NCI-H2171 treated with DMSO at 0.1 percent for 48 hours (cell line): ENCODE measurements around the gene MPC1.
"Not testable (repeated sequence)": the region's sequence is repeated elsewhere in the genome, so short reads cannot be mapped to it uniquely, and the experiment has no call there.

Experiments used
- DNase-seq: peaks from one replicate; lab custom pipeline; 2025; lab: John Stamatoyannopoulos, UW

The MPC1 gene

GRCh38 chr6:166381381-166381732, 1.4 kb downstream of the MPC1 start:
- DNase-seq, result no peak

GRCh38 chr6:166379800-166380199, 2.9 kb downstream of the MPC1 start:
- DNase-seq, result no peak

- no peak for DNase-seq
These were observed 3.6 kb downstream of the MPC1 start for GRCh38 chr6:166379103-166379586.

GRCh38 chr6:166377721-166378120, 5.0 kb downstream of the MPC1 start:
- no peak for DNase-seq

- no peak for DNase-seq
These were observed 7.7 kb downstream of the MPC1 start for GRCh38 chr6:166375013-166375412.

GRCh38 chr6:166370489-166370888, 12.3 kb downstream of the MPC1 start:
- no peak for DNase-seq

- no peak for DNase-seq
These were observed 13.0 kb downstream of the MPC1 start for GRCh38 chr6:166369782-166370181.

GRCh38 chr6:166366921-166367320, 15.8 kb downstream of the MPC1 start:
- no peak for DNase-seq

- no peak for DNase-seq
These were observed 16.9 kb downstream of the MPC1 start for GRCh38 chr6:166365806-166366205.

- DNase-seq, result no peak
These were observed 17.5 kb downstream of the MPC1 start for GRCh38 chr6:166365221-166365620.

- no peak for DNase-seq
These were observed 18.3 kb downstream of the MPC1 start for GRCh38 chr6:166364456-166364855.

GRCh38 chr6:166362427-166362826, 20.3 kb downstream of the MPC1 start:
- not testable (repeated sequence) for DNase-seq

GRCh38 chr6:166361077-166361429, 21.7 kb downstream of the MPC1 start:
- no peak for DNase-seq

GRCh38 chr6:166360243-166361076, 22.3 kb downstream of the MPC1 start:
- no peak for DNase-seq

- DNase-seq, result no peak
These were observed 27.2 kb downstream of the MPC1 start for GRCh38 chr6:166355552-166355951.

- DNase-seq, result no peak
These were observed 27.8 kb downstream of the MPC1 start for GRCh38 chr6:166354965-166355364.

GRCh38 chr6:166354143-166354542, 28.6 kb downstream of the MPC1 start:
- DNase-seq, result no peak

GRCh38 chr6:166353507-166353906, 29.2 kb downstream of the MPC1 start:
- no peak for DNase-seq

GRCh38 chr6:166352923-166353322, 29.8 kb downstream of the MPC1 start:
- DNase-seq, result no peak

- peak; percentile 2 for DNase-seq
These were observed 30.9 kb downstream of the MPC1 start for GRCh38 chr6:166351715-166352285.

GRCh38 chr6:166348305-166348949, 34.3 kb downstream of the MPC1 start:
- no peak for DNase-seq

GRCh38 chr6:166346965-166347364, 35.8 kb downstream of the MPC1 start:
- no peak for DNase-seq

GRCh38 chr6:166346449-166346848, 36.3 kb downstream of the MPC1 start:
- DNase-seq, result no peak
